Measurements from ENCODE around the gene ACBD3.
"Not testable (repeated sequence)": the region's sequence is repeated elsewhere in the genome, so short reads cannot be mapped to it uniquely, and the experiment has no call there.

The ACBD3 gene

DNA sequence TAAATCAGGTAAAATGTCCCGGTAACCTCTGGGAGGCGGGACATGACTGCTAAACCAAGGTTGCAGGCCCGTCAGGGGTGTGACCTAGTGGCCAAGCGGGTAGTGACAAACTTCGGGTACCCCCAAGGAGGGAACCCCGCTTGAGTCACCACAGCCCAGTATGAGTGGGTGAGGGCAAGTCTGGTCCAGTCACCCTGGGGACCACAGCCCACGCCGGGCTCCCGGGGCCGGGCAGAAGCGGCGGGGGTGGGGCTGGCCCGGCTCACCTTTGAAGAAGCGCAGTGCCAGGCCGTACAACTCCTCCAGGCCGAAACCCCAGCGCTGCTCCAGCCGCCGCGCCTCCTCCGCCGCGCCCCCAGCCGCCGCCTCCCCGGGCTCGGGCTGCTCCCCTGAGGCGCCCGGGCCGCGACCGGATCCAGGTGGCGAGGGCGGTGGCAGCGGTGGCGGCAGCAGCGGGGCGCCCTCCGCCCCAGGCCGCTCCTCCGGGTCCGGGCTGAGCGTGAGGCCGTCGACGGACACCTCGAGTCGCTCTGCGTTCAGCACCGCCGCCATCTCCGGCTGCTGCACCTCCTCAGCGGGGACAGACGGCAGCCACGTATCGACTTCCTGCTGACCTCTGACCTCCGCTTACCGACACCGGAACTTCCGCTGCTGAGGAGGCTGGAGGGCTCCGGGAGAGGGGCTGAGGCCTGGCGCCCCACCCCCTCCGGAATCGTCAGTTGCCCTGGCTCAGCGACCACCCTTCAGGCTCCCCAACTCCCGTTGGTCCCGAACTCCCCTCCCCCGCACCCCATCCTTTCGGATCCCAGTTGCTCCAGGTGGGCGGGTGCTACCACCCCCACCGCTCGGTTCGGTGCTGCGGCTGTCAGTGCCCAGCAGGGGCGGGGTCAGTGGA lies at the start of gene ACBD3:
Gene ACBD3, minus strand, starts transcription at position 618 of the 895 bp plus-strand sequence. Its CDS starts 66 bp downstream, at position 552.
- peak; percentile 64 to 70 for DNase-seq (ENCODE audit: low read depth in 2 of 2)

DNA sequence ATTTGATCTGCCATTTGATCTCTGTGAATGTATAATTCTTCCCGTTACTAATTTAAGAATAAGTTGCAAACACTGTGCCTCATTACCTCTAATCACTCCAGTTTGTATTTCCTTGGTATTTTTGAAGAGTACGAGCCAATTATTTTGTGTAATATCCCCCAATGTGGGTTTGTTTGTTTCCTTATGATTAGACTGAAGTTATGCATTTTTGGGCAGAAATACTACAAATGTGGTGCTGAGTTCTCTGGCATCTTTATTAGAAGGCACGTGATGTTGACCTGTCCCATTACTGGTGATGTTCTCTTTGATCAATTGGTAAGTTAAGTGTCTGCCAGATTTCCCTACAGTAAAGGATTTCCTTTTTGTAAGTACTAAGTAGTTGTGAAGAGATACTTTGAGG lies 47.3 kb upstream of the ACBD3 start:
- DNase-seq (ENCODE audit: low read depth in 2 of 2) = no peak

DNA sequence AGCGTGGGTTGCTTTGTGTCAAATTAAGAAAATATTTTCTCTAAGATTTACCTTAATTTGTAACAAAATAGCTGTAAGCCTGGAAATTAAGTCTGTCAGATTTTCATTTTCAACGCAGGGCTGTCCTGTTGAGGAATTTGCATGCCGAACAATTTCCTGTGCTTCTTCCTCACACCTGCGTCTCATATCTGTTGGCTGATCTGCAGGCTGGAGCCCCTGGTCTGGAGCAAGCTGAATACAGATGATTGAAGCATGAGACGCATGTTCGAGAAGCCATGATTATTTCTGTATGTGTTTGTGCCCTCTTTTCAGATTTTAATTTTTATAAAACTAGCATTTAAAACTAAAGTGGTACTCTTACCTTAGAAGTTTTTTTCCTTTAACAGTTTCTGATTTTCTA lies 46.8 kb upstream of the ACBD3 start:
- DNase-seq (ENCODE audit: low read depth in 2 of 2) = no peak

DNA sequence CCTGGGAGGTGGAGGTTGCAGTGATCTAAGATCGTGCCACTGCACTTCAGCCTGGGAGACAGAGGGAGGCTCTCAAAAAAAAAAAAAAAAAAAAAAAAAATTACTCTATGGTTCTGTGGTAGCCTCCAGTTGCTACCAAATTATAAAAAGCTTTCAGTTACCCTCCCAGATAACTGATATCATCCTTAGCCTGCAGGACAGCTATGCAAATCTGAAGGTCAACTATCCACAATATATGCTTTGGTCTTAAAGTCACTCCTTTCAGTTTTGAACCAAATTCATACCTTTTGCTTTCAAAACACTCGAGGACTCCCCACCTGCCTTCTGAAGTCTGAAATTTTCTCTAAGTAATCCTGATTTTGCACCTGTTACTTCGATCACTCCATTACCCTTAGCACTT lies 40.1 kb upstream of the ACBD3 start:
- DNase-seq (ENCODE audit: low read depth in 2 of 2) = no peak

DNA sequence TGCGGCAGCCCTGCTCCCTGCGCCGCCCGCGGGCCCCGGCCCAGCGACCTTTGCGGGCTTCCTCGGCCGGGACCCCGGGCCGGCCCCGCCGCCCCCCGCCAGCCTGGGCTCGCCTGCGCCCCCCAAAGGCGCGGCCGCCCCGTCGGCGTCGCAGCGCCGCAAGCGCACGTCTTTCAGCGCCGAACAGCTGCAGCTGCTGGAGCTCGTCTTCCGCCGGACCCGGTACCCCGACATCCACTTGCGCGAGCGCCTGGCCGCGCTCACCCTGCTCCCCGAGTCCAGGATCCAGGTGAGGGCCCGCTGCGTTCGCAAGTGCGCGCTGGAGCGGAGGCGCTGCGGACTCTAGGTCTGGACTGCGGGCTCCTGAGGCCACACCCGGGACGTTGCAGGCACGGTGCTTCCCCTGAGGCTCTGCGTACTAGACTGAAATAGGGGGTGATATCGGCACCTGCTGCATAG lies 37.3 kb upstream of the ACBD3 start:
- DNase-seq (ENCODE audit: low read depth in 2 of 2) = no peak

DNA sequence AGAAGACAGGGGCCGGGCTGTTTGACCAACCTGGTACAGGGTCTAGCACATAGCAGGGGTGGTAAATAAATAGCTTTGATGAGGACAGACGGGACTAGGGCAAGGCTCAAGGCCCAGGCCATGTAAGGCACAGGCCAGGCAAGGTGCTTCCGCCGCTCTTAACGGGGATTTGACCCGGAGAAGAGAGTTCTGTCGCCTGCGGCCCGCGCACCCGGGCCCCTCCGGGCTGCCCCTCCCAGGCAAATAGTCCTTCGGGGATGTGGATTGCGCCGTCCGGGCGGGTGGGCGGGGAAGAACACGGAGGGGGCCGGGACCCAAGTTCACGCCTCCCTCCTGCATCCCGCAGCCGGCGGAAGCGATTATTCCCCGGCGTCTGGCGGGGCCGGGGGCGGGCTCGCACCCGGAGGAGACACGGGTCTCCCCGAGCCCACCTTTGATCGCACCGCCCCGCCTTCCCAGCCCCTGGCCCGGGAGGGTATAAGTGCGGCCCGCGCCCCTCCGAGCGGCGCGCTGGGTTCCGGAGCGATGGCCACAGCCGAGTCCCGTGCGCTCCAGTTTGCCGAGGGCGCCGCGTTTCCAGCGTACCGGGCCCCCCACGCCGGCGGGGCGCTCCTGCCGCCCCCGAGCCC lies 36.7 kb upstream of the ACBD3 start, which contains the start of gene MIXL1:
Gene MIXL1, plus strand, starts transcription at position 508 of the 629 bp plus-strand sequence. Its CDS starts 18 bp downstream, at position 526.
- no peak for DNase-seq (ENCODE audit: low read depth in 2 of 2)

DNA sequence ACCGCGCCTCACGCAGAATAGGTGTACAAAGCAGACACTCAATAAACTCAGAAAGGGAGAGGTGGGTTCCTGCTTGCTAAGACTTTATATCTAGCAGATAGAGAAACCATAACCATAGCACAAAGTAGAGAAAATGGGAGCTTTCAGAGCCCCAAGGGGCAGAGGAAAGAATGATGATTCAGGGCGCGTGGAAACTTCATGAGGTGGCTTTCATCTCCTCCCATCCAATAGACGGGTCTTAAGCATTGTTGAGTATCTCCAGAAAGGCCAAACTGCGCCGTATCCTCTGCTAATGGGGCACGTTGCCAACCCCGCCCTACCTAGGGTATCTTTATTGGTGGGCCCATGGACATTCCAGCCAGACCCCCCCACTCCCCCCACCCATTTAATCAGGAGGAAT lies 36.1 kb upstream of the ACBD3 start:
- DNase-seq (ENCODE audit: low read depth in 2 of 2) = no peak

DNA sequence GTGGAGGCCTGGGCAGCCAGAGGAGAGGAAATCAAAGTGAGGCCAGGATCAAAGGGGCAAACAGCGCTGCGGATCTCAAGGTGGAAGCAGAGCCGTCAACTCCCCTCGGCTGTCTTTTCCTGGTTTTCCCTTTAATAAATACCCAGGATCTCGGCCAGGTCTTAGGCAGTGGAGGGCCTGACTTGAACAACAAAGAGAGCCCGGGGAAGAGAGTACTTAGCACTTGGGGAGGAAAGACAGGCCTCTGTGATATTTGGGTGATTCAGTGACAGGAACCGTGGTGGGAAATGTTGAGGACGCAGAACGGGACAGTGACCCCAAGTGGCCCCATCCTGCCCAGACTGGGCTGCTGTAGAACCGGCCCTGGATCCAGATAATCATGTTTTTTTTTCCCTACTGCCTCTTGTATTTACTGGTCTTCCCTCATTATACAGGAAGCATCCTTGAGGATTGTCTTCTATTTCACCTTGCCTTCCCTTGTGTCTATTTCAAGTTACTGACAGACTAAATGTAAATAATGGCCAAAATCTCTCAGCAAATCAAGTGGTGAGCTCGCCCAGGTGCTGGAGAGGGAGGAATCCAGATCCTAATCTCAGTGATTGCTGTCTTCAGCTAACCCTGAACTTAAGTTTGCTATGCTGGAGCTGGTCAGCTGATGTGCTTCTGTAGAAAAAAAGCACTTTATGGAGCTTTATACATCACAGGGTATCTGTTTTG lies 34.1 kb upstream of the ACBD3 start:
- no peak for DNase-seq (ENCODE audit: low read depth in 2 of 2)

DNA sequence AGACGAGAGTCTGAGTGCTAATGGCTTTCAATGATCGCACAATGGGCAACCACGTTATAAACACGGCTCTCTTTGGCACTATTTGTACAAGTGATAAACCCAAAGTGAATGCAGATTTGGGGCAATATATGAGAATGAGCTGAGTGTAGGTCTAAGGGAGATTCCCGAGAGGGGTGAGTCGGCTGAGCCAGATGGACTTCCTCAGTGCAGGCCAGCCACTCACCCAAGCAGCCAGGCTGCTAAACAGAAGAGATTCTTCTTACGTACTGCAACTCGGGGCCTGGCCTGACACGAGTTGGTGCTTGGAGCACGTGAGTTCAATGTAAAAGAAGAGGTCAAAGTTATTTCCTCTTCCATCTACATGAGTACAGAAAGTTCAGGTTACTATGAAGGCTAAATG lies 30.7 kb upstream of the ACBD3 start:
- DNase-seq (ENCODE audit: low read depth in 2 of 2) = no peak

DNA sequence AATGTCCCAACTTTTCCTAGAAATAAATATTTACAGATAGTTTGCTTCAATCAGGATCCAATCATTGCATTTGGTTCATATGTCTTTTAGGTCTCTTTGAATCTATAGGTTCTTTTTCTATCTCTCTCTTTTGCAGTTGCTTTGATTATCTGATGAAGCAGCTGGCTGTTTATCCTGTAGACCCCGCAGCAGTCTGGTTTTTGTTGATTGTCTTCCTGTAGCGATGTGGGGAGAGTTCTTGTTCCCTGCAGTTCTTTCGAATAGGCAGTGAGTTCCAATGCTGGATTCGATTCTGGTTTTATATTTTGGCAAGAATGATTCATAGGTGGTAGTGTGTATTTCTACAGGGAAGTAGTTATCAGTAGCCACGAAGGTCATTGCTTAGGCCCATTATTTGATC lies 29.5 kb upstream of the ACBD3 start:
- DNase-seq (ENCODE audit: low read depth in 2 of 2) = no peak

DNA sequence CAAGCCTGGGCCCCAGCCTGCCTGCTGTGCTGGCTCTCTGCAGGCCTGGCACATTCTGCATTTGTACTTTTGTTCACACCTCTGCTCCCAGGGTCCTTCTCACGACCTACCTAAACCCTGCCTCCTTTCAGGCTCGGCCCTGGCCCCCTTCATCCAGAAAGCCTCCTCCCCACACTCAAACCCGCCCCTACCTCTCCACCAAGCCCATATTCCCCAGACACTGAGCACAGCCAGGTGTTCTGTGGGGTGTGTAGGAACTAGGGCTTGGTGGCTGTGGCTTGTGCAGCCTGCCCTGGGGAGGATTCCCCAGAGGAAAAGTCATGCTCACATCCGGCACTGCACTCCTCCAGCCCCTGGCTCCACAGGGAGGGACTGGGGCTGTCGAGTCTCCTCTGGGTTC lies 28.7 kb upstream of the ACBD3 start:
- no peak for DNase-seq (ENCODE audit: low read depth in 2 of 2)

DNA sequence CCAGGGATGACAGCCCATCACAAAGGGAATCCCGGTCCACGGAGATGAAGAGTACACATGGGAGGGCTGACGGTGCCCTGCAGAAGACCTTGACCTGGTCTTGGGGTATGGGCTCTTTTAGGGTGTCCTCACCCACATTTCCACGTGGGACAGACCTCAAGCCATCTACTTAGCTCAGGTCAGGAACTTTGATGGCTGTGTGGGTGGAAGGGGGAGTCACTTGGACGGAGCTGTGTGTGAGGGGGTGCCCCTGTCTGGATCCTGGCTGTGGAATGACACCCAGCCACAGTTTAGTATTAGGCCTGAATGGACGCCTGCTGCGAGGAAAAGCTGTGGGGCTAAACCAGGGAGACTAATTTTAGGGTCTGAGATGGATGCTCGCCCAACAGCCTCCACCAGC lies 26.0 kb upstream of the ACBD3 start:
- no peak for DNase-seq (ENCODE audit: low read depth in 2 of 2)

DNA sequence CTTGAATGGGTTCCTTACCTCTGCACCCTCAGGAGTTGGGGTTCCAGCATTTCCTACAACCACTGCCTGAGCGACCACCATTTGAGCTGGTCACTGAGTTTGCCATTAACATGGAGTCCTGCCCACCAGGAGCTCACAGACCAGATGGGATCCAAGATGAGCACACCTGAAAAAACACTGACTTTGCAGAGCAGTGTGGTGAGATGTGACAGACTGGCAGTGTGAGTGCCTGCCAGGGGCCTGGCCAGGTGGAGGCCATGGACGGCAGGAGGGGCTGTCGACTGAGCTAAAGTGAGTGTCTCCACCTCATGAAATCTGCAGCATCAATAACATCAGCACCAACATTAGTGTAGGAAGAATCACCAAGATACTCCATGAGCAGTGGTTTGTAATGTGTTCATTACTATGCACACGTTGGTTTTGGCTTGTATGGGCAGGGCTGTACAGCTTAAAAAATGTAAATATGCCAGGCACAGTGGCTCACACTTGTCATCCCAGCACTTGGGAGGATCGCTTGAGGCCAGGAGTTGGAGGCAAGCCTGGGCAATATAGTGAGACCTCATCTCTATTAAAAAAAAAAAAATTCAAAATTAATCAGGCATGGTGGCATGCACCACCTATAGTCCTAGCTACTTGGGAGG lies 24.8 kb upstream of the ACBD3 start:
- no peak for DNase-seq (ENCODE audit: low read depth in 2 of 2)

DNA sequence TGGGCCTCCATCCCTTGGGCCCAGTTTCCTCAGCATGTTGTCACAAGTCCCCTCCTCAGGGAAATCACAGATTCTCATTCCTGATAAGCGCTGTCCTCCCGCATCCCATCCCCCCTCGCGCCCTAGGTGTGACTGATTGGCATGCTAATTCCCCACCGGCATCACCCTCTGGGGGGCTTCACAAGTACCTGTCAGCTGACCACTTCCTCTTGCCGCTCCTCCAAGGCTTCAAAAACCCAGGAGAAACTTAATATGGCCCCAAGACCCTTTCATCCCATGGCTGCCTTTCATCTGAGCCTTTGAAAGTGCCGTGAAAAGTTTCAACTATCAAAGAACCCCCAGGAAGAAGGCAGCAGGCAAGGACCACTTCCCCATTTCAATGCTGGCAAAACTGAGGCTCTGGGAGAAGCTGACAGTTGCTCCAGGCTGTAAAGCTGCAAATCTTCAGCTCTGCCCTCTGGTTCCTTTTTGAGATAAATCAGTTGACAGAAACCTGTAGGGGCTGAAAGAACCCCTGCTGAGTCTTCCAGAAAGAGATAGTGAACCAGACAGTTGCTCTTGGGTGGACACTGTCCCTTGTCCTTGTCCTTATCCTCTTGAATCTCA lies 24.1 kb upstream of the ACBD3 start:
- DNase-seq (ENCODE audit: low read depth in 2 of 2) = no peak

DNA sequence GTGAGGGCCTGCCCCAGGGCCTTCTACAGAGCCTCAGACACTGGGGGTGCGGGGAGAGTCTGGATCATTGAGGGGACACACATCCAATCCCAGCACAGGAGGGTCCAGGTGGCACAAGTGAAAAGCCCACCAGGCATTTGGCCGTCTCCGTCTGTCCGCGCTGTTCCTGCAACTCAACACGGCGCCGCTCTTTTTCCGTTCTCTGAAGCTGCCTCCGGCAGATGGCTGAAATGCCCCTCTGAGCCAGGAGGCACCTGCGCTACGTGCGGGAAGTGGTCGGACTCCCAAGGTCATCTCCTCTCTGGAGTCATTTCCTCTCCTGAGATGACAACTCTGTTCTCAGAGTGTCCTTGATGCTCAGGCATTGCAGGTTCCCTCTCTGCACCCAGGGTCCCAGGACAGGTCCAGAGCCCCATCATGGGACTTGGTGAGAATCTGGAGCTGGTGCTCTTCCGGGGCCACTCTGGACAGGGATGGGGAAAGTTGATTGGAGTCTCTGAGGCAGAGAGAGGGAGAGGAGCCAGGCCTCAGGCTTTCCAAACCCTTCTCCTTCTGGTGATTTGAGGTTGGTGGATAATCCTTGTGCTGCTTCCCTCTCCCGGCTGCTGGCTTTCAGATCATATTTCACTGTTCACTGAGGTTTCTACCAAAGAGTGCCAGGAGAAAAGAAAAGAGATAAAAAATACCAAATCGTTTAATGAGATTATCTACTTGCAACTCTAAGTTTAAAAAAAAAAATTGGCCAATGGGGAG lies 22.9 kb upstream of the ACBD3 start:
- no peak for DNase-seq (ENCODE audit: low read depth in 2 of 2)

DNA sequence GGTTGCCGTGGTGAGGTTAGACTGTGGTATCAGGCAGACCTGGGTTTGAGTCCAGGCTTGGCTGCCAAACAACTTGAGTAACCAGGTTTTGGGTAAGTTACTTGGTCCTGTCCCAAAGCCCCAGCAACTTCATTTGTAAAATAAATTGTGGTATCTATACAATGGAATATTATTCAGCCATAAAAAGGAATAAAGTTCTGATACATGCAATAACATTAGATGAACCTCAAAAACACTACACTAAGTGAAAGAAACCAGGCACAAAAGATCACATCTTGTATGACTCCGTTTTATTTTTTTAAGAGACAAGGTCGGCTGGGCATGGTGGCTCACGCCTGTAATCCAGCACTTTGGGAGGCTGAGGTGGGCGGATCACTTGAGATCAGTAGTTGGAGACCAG lies 20.5 kb upstream of the ACBD3 start:
- DNase-seq (ENCODE audit: low read depth in 2 of 2) = no peak

DNA sequence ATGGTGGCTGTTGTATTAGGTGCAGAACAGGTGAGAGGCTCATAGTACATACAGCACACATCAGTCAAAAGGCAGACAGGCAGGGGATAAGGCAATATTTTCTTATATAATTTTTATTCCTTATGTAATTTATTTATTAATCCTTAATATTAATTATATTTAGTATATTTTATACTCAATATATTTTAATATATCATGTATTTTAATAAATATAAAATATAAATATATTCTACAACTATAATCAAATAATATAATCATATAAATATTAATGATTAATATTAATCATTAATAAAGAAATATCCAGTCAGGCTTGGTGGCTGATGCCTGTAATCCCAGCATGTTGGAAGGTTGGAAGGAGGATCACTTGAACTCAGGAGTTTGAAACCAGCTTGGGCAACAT lies 17.7 kb upstream of the ACBD3 start:
- no peak for DNase-seq (ENCODE audit: low read depth in 2 of 2)

DNA sequence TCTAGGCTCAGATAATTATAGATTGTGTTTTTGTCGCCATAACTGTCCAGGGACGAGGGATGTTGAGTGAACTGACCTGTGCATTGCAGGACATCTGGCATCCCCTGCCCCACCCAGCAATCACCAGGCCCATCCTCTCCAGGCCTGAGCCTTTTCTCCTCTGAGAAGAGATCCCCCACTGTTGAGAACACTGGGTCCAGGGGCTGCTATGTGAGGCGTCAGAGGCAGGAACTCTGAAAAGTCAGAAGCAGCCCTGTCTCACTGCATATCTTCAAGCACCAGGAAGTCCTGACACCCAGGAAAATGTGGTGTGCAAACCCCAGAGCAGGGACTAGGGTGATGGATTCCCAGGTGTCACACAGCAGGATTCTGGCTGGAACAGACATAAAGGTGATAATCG lies 17.1 kb upstream of the ACBD3 start:
- DNase-seq (ENCODE audit: low read depth in 2 of 2) = no peak

DNA sequence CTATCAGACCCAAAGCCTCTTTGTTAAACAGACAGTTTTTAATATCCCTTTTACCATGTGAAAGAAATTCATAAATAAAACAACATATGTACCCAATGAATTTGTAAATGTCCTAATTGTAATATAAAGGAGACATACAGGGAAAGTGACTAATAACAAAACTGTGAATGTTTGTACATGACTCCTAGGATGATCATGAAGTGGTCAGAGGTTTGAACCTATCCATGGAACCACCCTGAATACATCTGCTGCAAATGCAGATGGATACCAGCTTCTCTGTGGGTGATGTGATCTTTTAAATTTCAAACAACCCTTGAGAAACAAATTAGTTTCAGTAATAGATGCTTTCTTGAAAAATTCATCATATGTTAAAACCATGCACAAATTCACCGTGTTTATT lies 16.7 kb upstream of the ACBD3 start:
- DNase-seq (ENCODE audit: low read depth in 2 of 2) = no peak

DNA sequence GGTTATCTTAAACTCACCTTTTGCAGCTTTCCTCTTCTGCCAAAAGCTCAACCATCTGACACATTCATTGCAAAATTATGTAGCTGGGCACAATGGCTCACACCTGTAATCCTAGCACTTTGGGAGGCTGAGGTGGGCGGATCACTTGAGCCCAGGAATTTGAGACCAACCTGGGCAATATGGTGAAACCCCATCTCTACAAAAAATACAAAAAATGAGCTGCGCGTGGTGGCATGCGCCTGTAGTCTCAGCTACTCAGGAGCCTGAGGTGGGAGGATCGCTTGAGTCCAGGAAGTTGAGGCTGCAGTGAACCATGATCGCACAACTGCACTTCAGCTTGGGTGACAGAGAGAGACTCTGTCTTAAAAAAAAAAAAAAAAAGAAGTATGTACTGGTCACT lies 16.1 kb upstream of the ACBD3 start:
- not testable (repeated sequence) for DNase-seq (ENCODE audit: low read depth in 2 of 2)

DNA sequence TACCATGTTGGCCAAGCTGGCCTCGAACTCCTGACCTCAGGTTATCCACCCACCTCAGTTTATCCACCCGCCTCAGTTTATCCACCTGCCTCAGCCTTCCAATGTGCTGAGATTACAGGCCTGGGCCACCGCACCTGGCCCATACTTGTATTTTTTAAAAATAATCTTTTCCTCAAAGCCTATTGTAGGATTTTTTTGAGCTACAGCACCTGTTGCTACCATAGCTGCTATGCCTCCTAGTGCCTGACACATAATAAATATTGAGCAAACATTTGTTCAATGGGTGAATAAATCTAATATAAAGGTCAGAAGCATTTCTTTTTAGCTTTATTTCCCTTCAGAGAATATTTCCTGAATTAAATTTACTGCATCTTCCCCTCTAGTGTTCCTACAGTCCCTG lies 15.7 kb upstream of the ACBD3 start:
- no peak for DNase-seq (ENCODE audit: low read depth in 2 of 2)
